Prostate gland (tissue), 2 donors: ENCODE measurements around the gene PRSS58. TPM values are rescaled to one million over a fixed set of nuclear protein-coding genes. Genes with fewer than 3 reads are reported as not detected.

Source experiments
- DNase-seq: peaks from one replicate; pipeline ENCODE4 v3.0.0-alpha.2; 2019; ENCODE audit warnings: low spot score
- H3K27ac ChIP-seq, 2 donors: fragments of 200-600 bp; sonication (generic); 2 replicates each; pipeline ENCODE4 v1.5.1; 2017 to 2019
- H3K27me3 ChIP-seq: fragments of 200-600 bp; sonication (generic); replicated peaks from 2 replicates; pipeline ENCODE4 v1.5.1; 2019; ENCODE audit not compliant: insufficient read depth
- H3K36me3 ChIP-seq, 2 donors: fragments of 200-600 bp; sonication (generic); 1 replicate in 1 of 2; 2 replicates in 1 of 2; pipeline versions ENCODE4 v1.5.1 to v1.8.1; 2017 to 2019
- H3K4me1 ChIP-seq: fragments of 200-600 bp; sonication (generic); replicated peaks from 2 replicates; pipeline ENCODE4 v1.5.1; 2019
- H3K4me3 ChIP-seq, 2 donors: fragments of 200-600 bp; sonication (generic); 2 replicates each; pipeline ENCODE4 v1.5.1; 2017 to 2019
- H3K9me3 ChIP-seq: fragments of 200-600 bp; sonication (generic); 2 replicates; pipeline ENCODE4 v1.5.1; 2017
- CTCF ChIP-seq, 4 experiments: fragments of 200-600 bp in 2 of 4; fragments of 450-650 bp in 2 of 4; sonication (generic) in 2 of 4; IDR thresholded peaks; 1 replicate in 3 of 4; 2 replicates in 1 of 4; pipeline ENCODE4 v1.5.1; 2016 to 2019; ENCODE audit warnings: antibody characterized with exemption in 4 of 4, mild to moderate bottlenecking in 2 of 4, moderate library complexity in 2 of 4
- POLR2A ChIP-seq: fragments of 450-650 bp; IDR thresholded peaks from one replicate; pipeline ENCODE4 v1.6.1; 2016; ENCODE audit warnings: antibody characterized with exemption, mild to moderate bottlenecking
- POLR2AphosphoS5 ChIP-seq: sonication (generic); formaldehyde crosslinking; IDR thresholded peaks from one replicate; pipeline ENCODE4 v1.6.1; 2017; ENCODE audit warnings: antibody characterized with exemption
- WGBS: methylation state at CpG from one replicate; pipeline ENCODE4 v1.1.5; 2018; 5-methylcytosine and 5-hydroxymethylcytosine counted together
- intact Hi-C: fragments of 100-400 bp; cut with DNase I; formaldehyde crosslinking; loops from one replicate; pipeline ENCODE4 v1.14.2; 2022
- total RNA-seq, 2 donors: library from RNA; depleted of rRNA; stranded (reverse); fragments of >200 nt; gene quantifications; one replicate each; pipeline ENCODE4 v1.1.0, GENCODE V29; 2016

PRSS58 gene
- total RNA-seq: under 1 TPM in 1 of 2 donors, not detected in 1; 0.91 TPM

- Histone ChIP-seq H3K36me3 (no peaks in the 10 kb centered on the region), H3K27me3 (no peaks in the 10 kb centered on the region), H3K9me3 (no peaks in the 10 kb centered on the region), H3K4me1 (no peaks in the 10 kb centered on the region), H3K4me3 (no peak within 1 kb of the TSS), H3K27ac (no peak within 1 kb of the TSS)
- TF ChIP-seq POLR2A (no peak), POLR2AphosphoS5 (no peak), CTCF (IDR thresholded peaks at IDR 0.05) (no peak)
- DNase-seq: no peak
- WGBS: 83% methylated on average over 1 of the region's 1 CpG
- intact Hi-C loops: no loop called here
Observed at GRCh38 chr7:142257958-142258357, at the start of gene PRSS58. Gene PRSS58, minus strand, starts transcription at chr7:142258058. Its CDS starts 351 bp downstream, at chr7:142257707.

- H3K4me1 ChIP-seq: no peaks in the 10 kb centered on the region
- intact Hi-C loops: no loop called here
- H3K27ac ChIP-seq: no peak overlapping the region
- no peaks in the 10 kb centered on the region for H3K9me3 ChIP-seq
- no peaks in the 10 kb centered on the region for H3K36me3 ChIP-seq
- no peak for DNase-seq
- 73% methylated on average over 11 of the region's 11 CpGs for WGBS
- no peaks in the 10 kb centered on the region for H3K27me3 ChIP-seq
- TF ChIP-seq POLR2AphosphoS5 (no peak), POLR2A (no peak), CTCF (IDR thresholded peaks at IDR 0.05) (no peak)
- H3K4me3 ChIP-seq: no peak overlapping the region
Observed at GRCh38 chr7:142307246-142307900, 49.5 kb upstream of the PRSS58 start.

GRCh38 chr7:142303650-142304049 lies 45.8 kb upstream of the PRSS58 start:
- Histone ChIP-seq H3K4me1 (no peaks in the 10 kb centered on the region), H3K27me3 (no peaks in the 10 kb centered on the region), H3K9me3 (no peaks in the 10 kb centered on the region), H3K27ac (no peak overlapping the region), H3K4me3 (no peak overlapping the region), H3K36me3 (no peaks in the 10 kb centered on the region)
- no peak for DNase-seq
- intact Hi-C loops: no loop called here
- WGBS: 28% methylated on average over 2 of the region's 2 CpGs
- TF ChIP-seq POLR2AphosphoS5 (no peak), CTCF (IDR thresholded peaks at IDR 0.05) (no peak)

GRCh38 chr7:142301923-142302550 lies 44.2 kb upstream of the PRSS58 start:
- no peak for DNase-seq
- TF ChIP-seq CTCF (IDR thresholded peaks at IDR 0.05): no peak
- no peak for TF ChIP-seq POLR2A
- TF ChIP-seq POLR2AphosphoS5: no peak
- H3K27ac ChIP-seq: no peak overlapping the region
- intact Hi-C loops: no loop called here
- no peak overlapping the region for H3K4me3 ChIP-seq
- no peaks in the 10 kb centered on the region for H3K36me3 ChIP-seq
- no peaks in the 10 kb centered on the region for H3K9me3 ChIP-seq
- 63% methylated on average over 3 of the region's 3 CpGs for WGBS
- H3K27me3 ChIP-seq: no peaks in the 10 kb centered on the region
- H3K4me1 ChIP-seq: no peaks in the 10 kb centered on the region

GRCh38 chr7:142301299-142301698 lies 43.4 kb upstream of the PRSS58 start:
- 49% methylated on average over 3 of the region's 3 CpGs for WGBS
- Histone ChIP-seq H3K9me3 (no peaks in the 10 kb centered on the region), H3K36me3 (no peaks in the 10 kb centered on the region), H3K4me3 (no peak overlapping the region), H3K27me3 (no peaks in the 10 kb centered on the region), H3K4me1 (no peaks in the 10 kb centered on the region), H3K27ac (no peak overlapping the region)
- intact Hi-C loops: no loop called here
- DNase-seq: no peak
- TF ChIP-seq POLR2A (no peak), CTCF (IDR thresholded peaks at IDR 0.05) (no peak), POLR2AphosphoS5 (no peak)
